K562 (cell line): Measurements from ENCODE around the gene ALDH1A3. TPM values are rescaled to one million over a fixed set of nuclear protein-coding genes. Genes with fewer than 3 reads are reported as not detected.

Experiments used
- ATAC-seq: fragments of 200-7000 bp; cut with Tn5 transposase; 3 replicates; pipeline ENCODE4 v1.9.1; 2020; ENCODE audit warnings: moderate library complexity
- BruUV-seq: library from RNA; stranded (reverse); fragments of 400-500 nt; replicated peaks from 2 replicates; lab custom pipeline; 2021; lab: Mats Ljungman, UMichigan
- CTCF ChIA-PET: fragments of 300-600 bp; formaldehyde crosslinking; extraction: SDS; loops from one replicate; lab custom pipeline; 2021; ENCODE audit warnings: low intra/inter-chr PET ratio; lab: Yijun Ruan, JAX
- POLR2A ChIA-PET: fragments of 300-600, 350-650 bp; sonication (Branson Sonifier 250); formaldehyde crosslinking; extraction: SDS; loops from one replicate; lab custom pipeline; 2021; ENCODE audit warnings: antibody characterized with exemption, inconsistent platforms; lab: Yijun Ruan, JAX
- DNase-seq, 4 experiments: peaks; one replicate each; pipeline versions ENCODE4 v3.0.0 to v3.0.0-alpha.2; 2011 to 2018; ENCODE audit warnings: low spot score in 3 of 4, mixed read lengths in 3 of 4; ENCODE audit errors: extremely low read depth in 1 of 4
- FAIRE-seq: peaks from 2 replicates; lab custom pipeline; 2011; peaks lifted over from hg19 to GRCh38; lab: Jason Lieb, UNC
- H2AFZ ChIP-seq: 2 replicates; pipeline ENCODE4 v1.6.0; 2011; ENCODE audit warnings: low read depth, low read length, control low read depth, inconsistent platforms
- H3K27ac ChIP-seq: fragments of 200-600 bp; 3 replicates; pipeline ENCODE4 v1.8.0; 2011; ENCODE audit warnings: low read depth, mild to moderate bottlenecking, control low read depth, inconsistent platforms, low read length, moderate library complexity, mixed read lengths; ENCODE audit errors: extremely low read depth
- H3K27me3 ChIP-seq, 2 experiments: fragments of 300-600 bp in 1 of 2; 2 replicates in 1 of 2; 3 replicates in 1 of 2; pipeline versions ENCODE4 v1.6.0 to v1.8.0; 2011; ENCODE audit warnings: inconsistent platforms in 2 of 2, low read length in 2 of 2, mild to moderate bottlenecking in 1 of 2, mixed read lengths in 1 of 2, moderate library complexity in 1 of 2; ENCODE audit not compliant: control insufficient read depth in 2 of 2, insufficient read depth in 2 of 2
- H3K36me3 ChIP-seq: fragments of 300-600 bp; 3 replicates; pipeline ENCODE4 v1.8.0; 2011; ENCODE audit warnings: mild to moderate bottlenecking, low read length, inconsistent platforms; ENCODE audit not compliant: control insufficient read depth, insufficient read depth
- H3K4me1 ChIP-seq, 2 experiments: fragments of 200-600 bp in 1 of 2; replicated peaks in 1 of 2; 2 replicates in 1 of 2; 3 replicates in 1 of 2; pipeline versions ENCODE4 v1.5.1 to v1.8.0; 2011; ENCODE audit warnings: inconsistent platforms in 2 of 2, low read length in 2 of 2, mild to moderate bottlenecking in 1 of 2, mixed read lengths in 1 of 2, moderate library complexity in 1 of 2; ENCODE audit not compliant: control insufficient read depth in 2 of 2, insufficient read depth in 2 of 2
- H3K4me2 ChIP-seq: 2 replicates; pipeline ENCODE4 v1.6.1; 2011; ENCODE audit warnings: low read length, control low read depth, inconsistent platforms, mixed read lengths; ENCODE audit not compliant: insufficient read depth
- H3K4me3 ChIP-seq: fragments of 200-600 bp; sonication (generic), shearing (Covaris generic); 2 replicates; pipeline ENCODE4 v1.5.1; 2016; ENCODE audit warnings: control low read depth, inconsistent platforms
- H3K79me2 ChIP-seq: fragments of 200-600 bp; 3 replicates; pipeline ENCODE4 v1.8.0; 2011; ENCODE audit warnings: low read length, inconsistent platforms; ENCODE audit not compliant: control insufficient read depth, insufficient read depth
- H3K9ac ChIP-seq, 2 experiments: 2 replicates each; pipeline versions ENCODE4 v1.6.0 to v1.6.1; 2011; ENCODE audit warnings: low read depth in 2 of 2, low read length in 2 of 2, control low read depth in 1 of 2, inconsistent platforms in 1 of 2, mild to moderate bottlenecking in 1 of 2, mixed read lengths in 1 of 2; ENCODE audit not compliant: insufficient read depth in 1 of 2
- H3K9me1 ChIP-seq: one replicate; pipeline ENCODE4 v1.6.0; 2011; ENCODE audit warnings: inconsistent platforms, mild to moderate bottlenecking, low read length, moderate library complexity; ENCODE audit not compliant: control insufficient read depth, insufficient read depth
- H3K9me3 ChIP-seq: replicated peaks from 2 replicates; pipeline ENCODE4 v1.5.1; 2011; ENCODE audit warnings: low read depth, low read length, inconsistent platforms; ENCODE audit not compliant: control insufficient read depth, insufficient read depth
- H4K20me1 ChIP-seq: replicated peaks from 2 replicates; pipeline ENCODE4 v1.6.1; 2011; ENCODE audit warnings: low read length, inconsistent platforms, mixed read lengths; ENCODE audit not compliant: control insufficient read depth, insufficient read depth
- HOXB6 ChIP-seq: fragments of 250-450 bp; sonication (Bioruptor Pico); IDR thresholded peaks from 2 replicates; pipeline ENCODE4 v1.5.1; 2022; ENCODE audit warnings: mild to moderate bottlenecking, borderline replicate concordance
- KHSRP ChIP-seq: fragments of 450-650 bp; IDR thresholded peaks from 2 replicates; pipeline ENCODE4 v1.6.1; 2017
- MAFF ChIP-seq: IDR thresholded peaks from 2 replicates; pipeline ENCODE4 v1.6.1; 2012; ENCODE audit warnings: low read length, improper control_type of control experiment
- MEIS2 ChIP-seq: fragments of 450-650 bp; IDR thresholded peaks from 2 replicates; pipeline ENCODE4 v1.6.1; 2014; ENCODE audit warnings: mild to moderate bottlenecking; ENCODE audit not compliant: partially characterized antibody
- NONO ChIP-seq, 2 experiments: fragments of 200-400 bp in 1 of 2; fragments of 450-650 bp in 1 of 2; formaldehyde crosslinking in 1 of 2; IDR thresholded peaks; 2 replicates each; pipeline ENCODE4 v1.6.1; 2017; ENCODE audit warnings: low read depth in 2 of 2, mild to moderate bottlenecking in 2 of 2, moderate library complexity in 2 of 2, low read length in 1 of 2
- TEAD4 ChIP-seq, 2 experiments: sonication (generic) in 1 of 2; formaldehyde crosslinking in 1 of 2; IDR thresholded peaks; 2 replicates each; pipeline versions ENCODE4 v1.6.1 to v1.8.0; 2012 to 2022; ENCODE audit warnings: borderline replicate concordance in 1 of 2, inconsistent platforms in 1 of 2, low read length in 1 of 2, mild to moderate bottlenecking in 1 of 2, missing genetic modification reagents in 1 of 2
- ZNF24 ChIP-seq: fragments of 450-650 bp; IDR thresholded peaks from 2 replicates; pipeline ENCODE4 v1.6.1; 2016
- ZNF77 ChIP-seq: fragments of 250-450 bp; sonication (Bioruptor Pico); IDR thresholded peaks from 2 replicates; pipeline ENCODE4 v1.5.0; 2020
- WGBS: fragments of 100-300 bp; shearing (Covaris generic); methylation state at CpG from one replicate; pipeline ENCODE4 v1.1.6; 2016; ENCODE audit warnings: low coverage, mixed read lengths; ENCODE audit not compliant: insufficient coverage; ENCODE audit errors: missing lambda C conversion rate; 5-methylcytosine and 5-hydroxymethylcytosine counted together
- in situ Hi-C: fragments of 300-500 bp; cut with MboI; formaldehyde crosslinking; loops from 4 replicates; pipeline ENCODE4 v1.15.0; 2018; ENCODE audit warnings: inconsistent platforms, mixed read lengths
- intact Hi-C: fragments of 100-400 bp; cut with micrococcal nuclease; formaldehyde crosslinking; loops from 2 replicates; pipeline ENCODE4 v1.14.2; 2022
- polyA plus RNA-seq, 8 experiments: library from polyadenylated mRNA; depleted of rRNA in 4 of 8; stranded (reverse) in 5 of 8; unstranded in 3 of 8; fragments of >200 nt; fragmentation: Nextera tagmentation in 2 of 8; fragmentation: Illumina TruSeq in 1 of 8; extraction: Ambion mirVana in 2 of 8; extraction: Trizol in 1 of 8; gene quantifications; 2 replicates each; pipeline versions ENCODE4 v1.2.1 to v1.2.3, GENCODE V29; 2011 to 2014; ENCODE audit warnings: inconsistent platforms in 1 of 8, missing spikeins in 1 of 8
- total RNA-seq, 7 experiments: library from RNA; depleted of rRNA in 6 of 7; stranded (reverse); fragments of >200 nt in 6 of 7; fragmentation: Illumina TruSeq in 2 of 7; extraction: Trizol in 2 of 7; gene quantifications; 2 replicates each; pipeline versions ENCODE4 v1.2.1 to v1.2.3, GENCODE V29; 2011 to 2021; ENCODE audit warnings: low replicate concordance in 1 of 7
- TF ChIP-seq, protein P1 (sequence below): fragments of 450-650 bp; IDR thresholded peaks from one replicate; pipeline ENCODE4 v1.6.1; 2018; ENCODE audit warnings: mild to moderate bottlenecking, moderate library complexity; ENCODE audit not compliant: partially characterized antibody

Gene ALDH1A3
- total and polyA plus RNA-seq, 9 of the 15 experiments (the other 6 are each of a cell fraction or from before 2014, with no cell fraction given): 0.38 TPM; not detected in 8

DNA sequence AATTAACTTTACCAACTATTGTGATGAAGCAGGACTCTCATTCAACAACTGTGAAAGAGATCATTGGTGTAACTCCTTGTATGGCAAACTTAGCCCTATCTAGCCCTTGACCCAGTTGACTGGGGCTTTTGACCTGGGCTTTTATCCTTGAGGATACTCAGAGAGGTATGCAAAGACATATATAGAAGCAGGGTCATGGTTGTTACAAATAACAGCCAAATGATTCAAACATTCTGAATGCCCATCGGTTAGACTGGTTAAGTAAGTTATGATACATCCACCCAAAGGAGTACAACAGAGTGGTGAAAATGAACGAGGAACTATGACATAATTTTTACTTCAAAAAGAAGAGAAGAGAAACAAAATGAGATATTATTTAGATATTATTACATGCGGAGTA is 38.2 kb upstream of the ALDH1A3 start:
- Histone ChIP-seq H4K20me1 (no peaks in the 10 kb centered on the region), H3K36me3 (no peaks in the 10 kb centered on the region), H3K4me1 (no peaks in the 10 kb centered on the region), H3K79me2 (no peaks in the 10 kb centered on the region), H3K4me3 (no peak overlapping the region), H3K27ac (no peak overlapping the region), H3K9me1 (no peaks in the 10 kb centered on the region), H3K27me3 (peaks cover 6 to 16% of the 10 kb centered on the region in 2 experiments), H2AFZ (no peak overlapping the region), H3K9ac (no peak overlapping the region), H3K4me2 (no peak overlapping the region), H3K9me3 (no peaks in the 10 kb centered on the region)
- CTCF ChIA-PET: no interaction called here
- DNase-seq: no peak
- no peak for FAIRE-seq
- TF ChIP-seq, protein P1, sequence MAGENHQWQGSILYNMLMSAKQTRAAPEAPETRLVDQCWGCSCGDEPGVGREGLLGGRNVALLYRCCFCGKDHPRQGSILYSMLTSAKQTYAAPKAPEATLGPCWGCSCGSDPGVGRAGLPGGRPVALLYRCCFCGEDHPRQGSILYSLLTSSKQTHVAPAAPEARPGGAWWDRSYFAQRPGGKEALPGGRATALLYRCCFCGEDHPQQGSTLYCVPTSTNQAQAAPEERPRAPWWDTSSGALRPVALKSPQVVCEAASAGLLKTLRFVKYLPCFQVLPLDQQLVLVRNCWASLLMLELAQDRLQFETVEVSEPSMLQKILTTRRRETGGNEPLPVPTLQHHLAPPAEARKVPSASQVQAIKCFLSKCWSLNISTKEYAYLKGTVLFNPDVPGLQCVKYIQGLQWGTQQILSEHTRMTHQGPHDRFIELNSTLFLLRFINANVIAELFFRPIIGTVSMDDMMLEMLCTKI: no peak
- TF ChIP-seq HOXB6 (CRISPR knock-in tag) (no peak), ZNF77 (CRISPR knock-in tag) (no peak), MAFF (no peak), TEAD4 (IDR thresholded peaks at IDR 0.05; ENCODE audit: low read length) (no peak), TEAD4 (CRISPR knock-in tag; IDR thresholded peaks at IDR 0.05; ENCODE audit: borderline replicate concordance) (no peak), MEIS2 (no peak), NONO (IDR thresholded peaks at IDR 0.05; ENCODE audit: low read depth in 2 of 2, low read length in 1 of 2) (no peak), ZNF24 (no peak), KHSRP (no peak)
- POLR2A ChIA-PET: no interaction called here
- in situ Hi-C loops: no loop called here
- no peak for ATAC-seq
- BruUV-seq: no TSS peak
- intact Hi-C loops: no loop called here
- WGBS: 7% methylated on average over 3 of the region's 3 CpGs
